ENCODE data around the gene MCCC1.

Gene MCCC1

DNA sequence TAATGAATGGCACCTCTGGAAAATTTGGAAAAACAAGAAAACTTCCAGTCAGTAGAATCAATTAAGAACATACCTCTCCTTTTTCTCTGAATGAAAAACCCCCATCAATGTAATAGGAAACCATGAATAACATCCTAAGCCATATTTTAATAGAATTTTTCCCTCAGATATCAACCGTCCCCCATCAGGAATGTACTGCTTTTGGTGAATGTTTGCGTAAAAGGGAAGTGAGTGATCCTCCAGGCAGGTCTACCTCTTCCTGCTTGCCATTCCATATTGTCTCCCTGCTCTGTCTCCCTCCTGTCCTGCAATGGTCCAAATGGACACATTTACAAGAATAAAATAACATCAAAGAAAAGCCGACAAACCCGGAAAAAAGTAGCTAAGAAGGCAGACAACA is 32.4 kb upstream of the MCCC1 start:
- peaks cover 4% of the 10 kb centered on the region for H3K27me3 ChIP-seq
- H3K4me3 ChIP-seq (ENCODE audit: low read depth, low read length), result no peak overlapping the region
- no peaks in the 10 kb centered on the region for H3K9me3 ChIP-seq
- no peak for DNase-seq
- H3K36me3 ChIP-seq, result no peaks in the 10 kb centered on the region
- H3K4me1 ChIP-seq, result no peaks in the 10 kb centered on the region
- TF ChIP-seq, protein P1, sequence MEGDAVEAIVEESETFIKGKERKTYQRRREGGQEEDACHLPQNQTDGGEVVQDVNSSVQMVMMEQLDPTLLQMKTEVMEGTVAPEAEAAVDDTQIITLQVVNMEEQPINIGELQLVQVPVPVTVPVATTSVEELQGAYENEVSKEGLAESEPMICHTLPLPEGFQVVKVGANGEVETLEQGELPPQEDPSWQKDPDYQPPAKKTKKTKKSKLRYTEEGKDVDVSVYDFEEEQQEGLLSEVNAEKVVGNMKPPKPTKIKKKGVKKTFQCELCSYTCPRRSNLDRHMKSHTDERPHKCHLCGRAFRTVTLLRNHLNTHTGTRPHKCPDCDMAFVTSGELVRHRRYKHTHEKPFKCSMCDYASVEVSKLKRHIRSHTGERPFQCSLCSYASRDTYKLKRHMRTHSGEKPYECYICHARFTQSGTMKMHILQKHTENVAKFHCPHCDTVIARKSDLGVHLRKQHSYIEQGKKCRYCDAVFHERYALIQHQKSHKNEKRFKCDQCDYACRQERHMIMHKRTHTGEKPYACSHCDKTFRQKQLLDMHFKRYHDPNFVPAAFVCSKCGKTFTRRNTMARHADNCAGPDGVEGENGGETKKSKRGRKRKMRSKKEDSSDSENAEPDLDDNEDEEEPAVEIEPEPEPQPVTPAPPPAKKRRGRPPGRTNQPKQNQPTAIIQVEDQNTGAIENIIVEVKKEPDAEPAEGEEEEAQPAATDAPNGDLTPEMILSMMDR (IDR thresholded peaks at IDR 0.05; ENCODE audit: low read depth, low read length), result no peak

- TF ChIP-seq, protein P1 (IDR thresholded peaks at IDR 0.05; ENCODE audit: low read depth, low read length), result no peak
- Histone ChIP-seq H3K4me3 (ENCODE audit: low read depth, low read length) (no peak overlapping the region), H3K27me3 (peaks cover 4% of the 10 kb centered on the region), H3K36me3 (no peaks in the 10 kb centered on the region), H3K4me1 (no peaks in the 10 kb centered on the region), H3K9me3 (no peaks in the 10 kb centered on the region)
- no peak for DNase-seq
Measured at GRCh38 chr3:183131186-183131725, 32.0 kb upstream of the MCCC1 start.

DNA sequence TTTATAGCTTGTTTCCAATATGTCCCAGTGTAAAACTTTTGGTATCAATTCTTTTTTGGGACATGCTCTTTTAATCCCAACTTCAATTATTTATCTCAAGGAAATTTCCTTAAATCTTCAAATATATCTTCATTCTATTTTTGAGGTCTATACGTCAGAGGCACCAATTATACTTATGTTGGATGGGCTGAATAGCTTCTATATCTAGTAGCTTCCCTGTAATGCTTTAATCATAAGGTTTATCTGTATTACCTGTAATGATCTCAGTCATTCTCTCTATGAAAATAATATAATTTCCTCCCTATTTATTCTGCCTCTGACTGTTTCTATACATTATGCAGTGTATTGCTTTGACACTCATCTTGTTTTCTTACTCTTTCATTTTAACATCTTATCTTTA is 29.9 kb upstream of the MCCC1 start:
- Histone ChIP-seq H3K27me3 (no peaks in the 10 kb centered on the region; the same call in 1 of the 2 replicates), H3K4me3 (ENCODE audit: low read depth, low read length) (no peak overlapping the region), H3K4me1 (no peaks in the 10 kb centered on the region), H3K9me3 (no peaks in the 10 kb centered on the region), H3K36me3 (no peaks in the 10 kb centered on the region)
- DNase-seq, result no peak
- TF ChIP-seq, protein P1 (IDR thresholded peaks at IDR 0.05; ENCODE audit: low read depth, low read length), result no peak

GRCh38 chr3:183128709-183129108 is 29.4 kb upstream of the MCCC1 start:
- no peaks in the 10 kb centered on the region for H3K9me3 ChIP-seq

DNA sequence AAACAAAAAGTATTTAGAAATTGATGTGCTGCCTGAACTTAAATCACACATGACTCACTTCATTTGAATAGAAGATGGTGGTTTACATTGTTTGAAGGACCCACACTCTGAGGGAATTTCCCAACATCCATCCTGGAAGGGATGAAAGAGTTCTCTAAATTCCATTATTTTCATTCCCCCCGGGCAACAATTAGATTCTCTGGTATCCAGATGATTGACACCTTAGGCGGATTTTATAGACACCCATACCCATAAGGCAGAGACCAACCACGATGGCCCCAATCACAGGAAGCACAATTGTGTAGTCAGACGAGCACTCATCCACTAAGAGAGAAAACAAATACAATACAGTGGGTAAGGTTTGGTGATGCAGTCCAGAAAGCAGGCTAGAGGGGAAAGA is 24.6 kb upstream of the MCCC1 start:
- no peaks in the 10 kb centered on the region; the same call in 1 of the 2 replicates for H3K27me3 ChIP-seq
- no peaks in the 10 kb centered on the region for H3K36me3 ChIP-seq
- no peaks in the 10 kb centered on the region for H3K4me1 ChIP-seq
- DNase-seq, result no peak
- H3K9me3 ChIP-seq, result no peaks in the 10 kb centered on the region
- TF ChIP-seq, protein P1 (IDR thresholded peaks at IDR 0.05; ENCODE audit: low read depth, low read length), result no peak
- H3K4me3 ChIP-seq (ENCODE audit: low read depth, low read length), result no peak overlapping the region

More at GRCh38 chr3:183128709-183129108, 29.4 kb upstream of the MCCC1 start:
- Histone ChIP-seq H3K4me1 (no peaks in the 10 kb centered on the region), H3K4me3 (ENCODE audit: low read depth, low read length) (no peak overlapping the region), H3K36me3 (no peaks in the 10 kb centered on the region), H3K27me3 (no peaks in the 10 kb centered on the region; the same call in 1 of the 2 replicates)
- no peak for DNase-seq
- TF ChIP-seq, protein P1 (IDR thresholded peaks at IDR 0.05; ENCODE audit: low read depth, low read length), result no peak

- no peaks in the 10 kb centered on the region for H3K4me1 ChIP-seq
- H3K27me3 ChIP-seq, result peaks cover 2% of the 10 kb centered on the region; the same call in 1 of the 2 replicates
- H3K36me3 ChIP-seq, result no peaks in the 10 kb centered on the region
- DNase-seq, result no peak
- no peaks in the 10 kb centered on the region for H3K9me3 ChIP-seq
- H3K4me3 ChIP-seq (ENCODE audit: low read depth, low read length), result no peak overlapping the region
- TF ChIP-seq, protein P1 (IDR thresholded peaks at IDR 0.05; ENCODE audit: low read depth, low read length), result peak; percentile 85
Measured at GRCh38 chr3:183122257-183122932, 23.1 kb upstream of the MCCC1 start.
